22Rv1 (cell line): ENCODE measurements around the gene PITPNM1.
A peak's percentile ranks its signal among the peaks of the same experiment; 100 is the strongest.

Source experiments
- H3K27ac ChIP-seq: fragments of 450-650 bp; 2 replicates; pipeline ENCODE4 v1.5.1; 2017
- ZFX ChIP-seq: fragments of 450-650 bp; IDR thresholded peaks from 2 replicates; pipeline ENCODE4 v1.6.1; 2017; ENCODE audit warnings: antibody characterized with exemption, borderline replicate concordance
- TF ChIP-seq, protein P1 (sequence below): fragments of 450-650 bp; IDR thresholded peaks from 2 replicates; pipeline ENCODE4 v1.5.1; 2017; ENCODE audit warnings: mild to moderate bottlenecking

The PITPNM1 gene

DNA sequence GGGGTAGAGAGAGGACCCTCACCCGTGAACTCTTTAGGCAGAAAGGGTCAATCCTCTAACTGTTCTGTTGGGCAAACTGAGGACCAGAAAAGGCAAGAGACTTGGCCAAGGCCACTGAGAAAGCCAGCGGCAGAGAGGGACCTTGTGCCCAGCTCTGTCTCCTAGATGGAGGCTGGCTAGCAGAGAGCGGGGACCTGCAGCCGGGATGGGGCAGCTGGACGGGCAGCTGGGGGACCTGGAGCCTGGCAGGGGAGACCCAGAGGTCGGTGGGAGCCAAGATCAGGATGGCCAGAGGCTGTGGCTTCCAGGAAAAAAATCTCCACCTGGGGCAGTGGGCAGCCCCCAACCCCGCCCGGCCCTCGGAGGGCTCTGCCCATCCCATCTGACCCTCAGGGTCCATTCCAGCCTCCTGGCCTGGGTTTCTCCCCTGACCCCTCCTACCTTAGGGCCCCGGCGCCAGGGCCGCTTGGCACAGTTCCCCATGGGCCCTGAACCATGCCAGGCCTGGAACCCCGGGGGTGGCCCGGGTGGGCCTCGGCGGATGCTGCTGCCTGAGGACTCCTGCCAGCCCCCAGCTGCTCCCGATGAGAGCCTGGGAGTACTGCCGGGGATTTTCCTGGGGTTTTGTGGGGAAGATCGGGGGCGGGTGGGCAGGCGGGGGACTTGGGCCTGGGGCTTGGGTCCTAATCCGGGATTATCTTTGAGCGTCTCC is 17.8 kb upstream of the PITPNM1 start, which contains the start of gene CABP2:
TSS of gene CABP2 (minus strand) at position 603 of the 712 bp plus-strand sequence. CDS start at position 483, 120 bp downstream.
- H3K27ac ChIP-seq: no peak within 1 kb of the TSS
- TF ChIP-seq, protein P1, sequence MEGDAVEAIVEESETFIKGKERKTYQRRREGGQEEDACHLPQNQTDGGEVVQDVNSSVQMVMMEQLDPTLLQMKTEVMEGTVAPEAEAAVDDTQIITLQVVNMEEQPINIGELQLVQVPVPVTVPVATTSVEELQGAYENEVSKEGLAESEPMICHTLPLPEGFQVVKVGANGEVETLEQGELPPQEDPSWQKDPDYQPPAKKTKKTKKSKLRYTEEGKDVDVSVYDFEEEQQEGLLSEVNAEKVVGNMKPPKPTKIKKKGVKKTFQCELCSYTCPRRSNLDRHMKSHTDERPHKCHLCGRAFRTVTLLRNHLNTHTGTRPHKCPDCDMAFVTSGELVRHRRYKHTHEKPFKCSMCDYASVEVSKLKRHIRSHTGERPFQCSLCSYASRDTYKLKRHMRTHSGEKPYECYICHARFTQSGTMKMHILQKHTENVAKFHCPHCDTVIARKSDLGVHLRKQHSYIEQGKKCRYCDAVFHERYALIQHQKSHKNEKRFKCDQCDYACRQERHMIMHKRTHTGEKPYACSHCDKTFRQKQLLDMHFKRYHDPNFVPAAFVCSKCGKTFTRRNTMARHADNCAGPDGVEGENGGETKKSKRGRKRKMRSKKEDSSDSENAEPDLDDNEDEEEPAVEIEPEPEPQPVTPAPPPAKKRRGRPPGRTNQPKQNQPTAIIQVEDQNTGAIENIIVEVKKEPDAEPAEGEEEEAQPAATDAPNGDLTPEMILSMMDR: no peak
- no peak for TF ChIP-seq ZFX

DNA sequence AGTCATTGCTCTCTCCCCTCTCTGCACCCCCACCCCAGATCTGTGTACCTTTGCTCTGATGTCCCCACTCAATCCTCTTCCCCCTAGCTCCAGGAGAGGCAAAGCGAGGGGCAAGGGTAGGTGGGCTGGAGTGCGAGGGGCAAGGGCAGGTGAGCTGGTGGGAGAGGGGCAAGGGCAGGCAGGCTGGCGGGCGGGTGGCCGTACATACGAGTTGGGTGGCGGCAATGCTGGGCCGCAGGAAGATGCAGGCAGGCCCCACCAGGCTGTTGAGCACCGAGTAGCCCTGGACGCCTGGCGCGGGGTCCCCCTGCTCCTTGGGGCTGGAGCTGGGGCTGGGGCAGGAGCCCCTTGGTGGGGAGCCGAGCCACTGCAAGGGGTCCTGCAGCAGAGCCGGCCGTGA is 17.2 kb upstream of the PITPNM1 start:
- no peak overlapping the region for H3K27ac ChIP-seq
- TF ChIP-seq ZFX: no peak
- TF ChIP-seq, protein P1: no peak

DNA sequence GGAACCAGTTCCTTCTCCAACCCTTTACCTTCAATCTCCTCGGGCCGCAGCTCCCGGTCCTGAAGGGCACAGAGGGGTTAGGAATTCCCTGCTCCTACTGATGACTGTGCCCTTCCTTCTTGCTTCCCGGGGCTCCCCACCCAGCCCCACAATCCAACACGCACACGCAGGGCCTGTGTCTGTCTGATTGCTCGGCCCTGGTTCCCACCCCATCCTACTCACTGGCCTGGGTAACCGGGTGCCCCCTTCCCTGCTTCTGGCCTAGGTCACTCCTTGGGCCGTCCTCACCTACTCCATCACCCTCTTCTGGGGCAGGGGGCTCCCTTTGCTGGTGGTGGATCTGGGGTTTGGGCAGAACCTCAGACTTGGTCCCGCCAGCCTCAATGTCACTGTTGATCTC is 16.8 kb upstream of the PITPNM1 start:
- no peak overlapping the region for H3K27ac ChIP-seq
- TF ChIP-seq, protein P1: no peak
- TF ChIP-seq ZFX: no peak

DNA sequence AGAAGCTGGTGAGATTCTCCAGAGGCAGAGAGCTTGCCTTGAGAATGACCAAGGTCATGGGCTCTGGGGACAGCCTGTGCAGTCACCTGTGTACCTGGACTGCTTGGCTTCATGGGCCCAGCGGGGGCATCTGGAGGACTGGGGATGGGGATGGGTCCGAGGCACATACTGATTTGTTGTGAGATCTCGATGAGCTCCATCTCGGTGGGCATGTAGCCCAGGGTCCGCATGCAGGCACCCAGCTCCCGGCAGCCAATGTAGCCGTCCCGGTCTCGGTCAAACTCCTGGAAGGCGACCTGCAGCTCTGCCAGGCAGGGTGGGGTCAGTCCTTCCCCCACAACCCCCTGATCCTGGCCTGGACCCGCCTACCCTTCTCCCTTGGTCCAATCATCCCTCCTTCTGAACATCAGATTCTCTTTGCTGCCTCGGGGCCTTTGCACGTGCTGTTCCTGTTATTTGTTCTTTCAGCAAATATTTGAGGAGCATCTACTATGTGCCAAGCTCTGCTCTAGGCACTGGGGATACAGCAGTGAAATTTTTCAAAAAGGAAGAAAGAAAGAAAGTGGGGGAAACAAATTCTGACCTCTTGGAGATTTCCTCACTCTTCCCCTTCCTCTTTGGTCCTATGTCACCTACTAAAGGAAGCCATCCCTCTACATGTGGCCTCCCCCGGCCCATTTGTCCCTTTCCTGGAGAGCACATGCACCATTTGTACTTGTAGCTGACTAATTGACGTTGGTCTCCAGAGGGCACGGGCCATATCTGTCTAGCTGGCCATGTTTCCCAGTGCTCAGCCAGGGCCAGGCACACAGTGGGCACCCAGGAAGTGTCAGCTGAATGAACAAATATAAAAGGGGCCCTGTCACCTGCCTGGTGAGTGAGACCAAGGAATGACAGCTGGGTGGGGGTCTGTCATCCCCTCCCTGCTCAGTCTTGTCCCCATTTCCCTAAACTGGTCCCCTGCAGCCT is 16.0 kb upstream of the PITPNM1 start:
- TF ChIP-seq ZFX: no peak
- TF ChIP-seq, protein P1: no peak
- H3K27ac ChIP-seq: peak overlapping the region; percentile 42; the same call in 1 of the 2 replicates

DNA sequence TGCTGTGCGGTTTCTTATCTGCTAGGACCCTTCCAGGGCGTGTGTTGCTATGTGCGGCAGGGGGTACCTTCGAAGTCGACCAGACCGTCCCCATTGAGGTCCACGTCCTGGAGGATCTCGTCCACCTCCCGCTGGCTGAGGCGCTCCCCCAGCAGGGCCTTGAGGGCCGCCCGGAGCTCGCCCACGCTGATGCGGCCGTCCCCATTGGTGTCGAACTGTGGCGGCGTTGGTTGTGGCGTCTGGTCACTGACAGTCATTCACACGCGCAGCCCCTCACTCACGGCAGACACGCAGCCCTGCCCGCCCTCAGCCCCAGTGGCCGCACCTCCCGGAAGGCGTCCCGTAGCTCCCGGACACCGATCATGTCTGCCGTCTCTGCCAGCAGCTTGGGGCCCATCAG is 14.6 kb upstream of the PITPNM1 start:
- TF ChIP-seq, protein P1: no peak
- TF ChIP-seq ZFX: no peak

DNA sequence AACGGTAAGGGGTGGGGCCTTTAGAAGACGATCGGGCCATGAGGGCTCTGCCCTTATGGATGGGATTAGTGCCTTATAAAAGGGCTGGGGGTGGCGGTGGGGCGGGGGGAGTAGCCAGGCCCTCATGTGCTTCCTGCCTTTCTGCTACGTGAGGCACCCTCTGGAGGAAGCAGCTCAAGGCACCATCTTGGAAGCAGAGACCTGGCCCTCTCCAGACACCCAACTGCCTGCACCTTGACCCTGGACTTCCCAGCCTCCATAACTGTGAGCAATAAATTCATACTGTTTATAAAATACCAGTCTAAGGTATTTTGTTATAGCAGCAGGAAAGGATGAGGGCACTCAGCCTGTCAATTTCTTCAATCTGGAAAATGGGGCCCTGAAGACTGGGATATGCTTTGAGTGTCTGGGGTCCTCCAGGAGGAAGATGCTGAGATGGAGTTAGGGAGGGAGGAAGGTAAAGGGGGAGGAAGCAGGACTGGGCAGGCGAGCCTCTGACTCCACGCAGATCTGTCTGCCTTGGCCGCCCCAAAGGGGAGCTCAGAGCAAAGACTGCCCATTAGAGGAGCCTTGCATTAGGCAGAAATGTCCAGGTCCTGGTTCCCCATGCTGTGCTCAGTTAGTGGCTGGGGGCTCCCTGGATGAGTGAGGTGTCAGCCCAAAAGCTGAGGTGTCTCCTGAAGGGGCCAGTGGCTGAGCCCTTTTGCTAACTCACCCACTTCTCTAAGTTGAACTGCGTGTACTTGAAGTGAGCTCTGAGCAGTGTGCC is 12.8 kb upstream of the PITPNM1 start:
- H3K27ac ChIP-seq: no peak overlapping the region
- TF ChIP-seq ZFX: no peak
- TF ChIP-seq, protein P1: no peak

More for the DNA sequence above, 14.6 kb upstream of the PITPNM1 start:
- H3K27ac ChIP-seq: no peak overlapping the region
